ENCODE results near the gene TRIM49C. TPM values are rescaled to one million over a fixed set of nuclear protein-coding genes. Genes with fewer than 3 reads are reported as not detected.
"Not testable (repeated sequence)": the region's sequence is repeated elsewhere in the genome, so short reads cannot be mapped to it uniquely, and the experiment has no call there.

The TRIM49C gene, protein sequence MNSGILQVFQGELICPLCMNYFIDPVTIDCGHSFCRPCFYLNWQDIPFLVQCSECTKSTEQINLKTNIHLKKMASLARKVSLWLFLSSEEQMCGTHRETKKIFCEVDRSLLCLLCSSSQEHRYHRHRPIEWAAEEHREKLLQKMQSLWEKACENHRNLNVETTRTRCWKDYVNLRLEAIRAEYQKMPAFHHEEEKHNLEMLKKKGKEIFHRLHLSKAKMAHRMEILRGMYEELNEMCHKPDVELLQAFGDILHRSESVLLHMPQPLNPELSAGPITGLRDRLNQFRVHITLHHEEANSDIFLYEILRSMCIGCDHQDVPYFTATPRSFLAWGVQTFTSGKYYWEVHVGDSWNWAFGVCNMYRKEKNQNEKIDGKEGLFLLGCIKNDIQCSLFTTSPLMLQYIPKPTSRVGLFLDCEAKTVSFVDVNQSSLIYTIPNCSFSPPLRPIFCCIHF
- total RNA-seq, result not detected
- long read RNA-seq, result 0 reads

DNA sequence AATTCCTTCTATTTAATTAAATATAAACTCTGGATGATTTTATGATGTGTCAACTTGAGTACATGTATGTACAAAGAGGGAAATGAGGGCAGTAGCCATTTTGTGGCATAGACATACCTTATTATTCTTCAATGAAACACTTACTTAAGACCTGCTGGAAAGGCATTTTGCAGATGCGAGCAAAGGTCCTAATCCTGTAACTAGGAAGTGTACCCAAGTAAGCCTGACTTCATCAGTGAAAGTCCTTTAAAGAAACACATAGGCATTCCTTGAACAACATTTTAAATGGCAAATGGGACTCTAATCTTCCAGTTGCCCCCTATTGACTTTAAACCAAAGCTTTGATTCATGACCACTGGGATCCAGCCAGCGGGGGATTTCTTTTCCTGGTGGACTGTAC is at the start of gene TRIM49C:
Gene TRIM49C (plus strand): TSS at position 301 of the 400 bp plus-strand sequence. CDS start 4,106 bp downstream, outside the sequence.
- H3K4me1 ChIP-seq; H3K4me3 ChIP-seq; H3K27ac ChIP-seq; H3K9me3 ChIP-seq; ATAC-seq; H3K27me3 ChIP-seq; DNase-seq; H3K36me3 ChIP-seq; intact Hi-C loops (cut with DNase I): not testable (repeated sequence)
- WGBS (ENCODE audit: insufficient coverage, low coverage, low lambda C conversion rate, missing lambda C conversion rate), result no CpG with 5 or more reads among the region's 2 CpGs

- H3K36me3 ChIP-seq; H3K27ac ChIP-seq; intact Hi-C loops (cut with DNase I); H3K27me3 ChIP-seq; DNase-seq; H3K4me3 ChIP-seq; H3K9me3 ChIP-seq; ATAC-seq; H3K4me1 ChIP-seq: not testable (repeated sequence)
- WGBS (ENCODE audit: insufficient coverage, low coverage, low lambda C conversion rate, missing lambda C conversion rate), result no CpG with 5 or more reads among the region's 3 CpGs
Measured at GRCh38 chr11:90024184-90024583, 6.7 kb upstream of the TRIM49C start.

DNA sequence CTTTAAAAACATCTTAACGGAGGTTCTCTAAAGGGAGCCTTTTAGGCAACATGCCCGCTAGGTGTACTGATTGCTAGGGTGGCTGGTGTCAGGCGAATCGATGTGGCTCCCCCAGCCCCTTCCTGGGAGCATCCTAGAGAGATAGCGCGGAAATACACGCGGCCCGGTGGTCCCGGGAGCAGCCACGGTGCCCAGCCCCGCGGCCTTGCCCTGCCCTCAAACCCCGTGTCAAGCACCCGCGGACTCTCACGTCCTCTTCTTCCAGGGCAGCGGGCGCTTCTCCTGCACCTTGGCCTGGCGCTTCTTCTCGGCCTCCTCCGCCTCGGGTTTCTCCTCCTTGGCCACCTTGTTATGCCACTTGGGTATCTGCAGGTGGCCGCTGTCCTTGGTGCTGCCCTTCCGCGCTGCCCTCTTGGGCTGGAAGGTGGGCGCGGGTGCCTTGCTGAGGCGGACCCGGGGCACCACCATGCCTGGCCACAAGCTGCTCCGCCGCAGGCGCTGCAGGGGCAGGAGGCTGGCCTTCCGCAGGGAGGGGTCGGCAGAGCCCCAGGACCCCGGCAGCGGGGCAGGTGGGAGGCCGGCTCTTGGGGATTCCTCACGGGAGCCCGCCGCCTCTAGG is 20.8 kb downstream of the TRIM49C start:
- intact Hi-C loops (cut with DNase I), result not testable (repeated sequence)
- peak in 1 of 3 donors; percentile 37 for DNase-seq
- no CpG with 5 or more reads among the region's 41 CpGs for WGBS (ENCODE audit: insufficient coverage, low coverage, low lambda C conversion rate, missing lambda C conversion rate)

DNA sequence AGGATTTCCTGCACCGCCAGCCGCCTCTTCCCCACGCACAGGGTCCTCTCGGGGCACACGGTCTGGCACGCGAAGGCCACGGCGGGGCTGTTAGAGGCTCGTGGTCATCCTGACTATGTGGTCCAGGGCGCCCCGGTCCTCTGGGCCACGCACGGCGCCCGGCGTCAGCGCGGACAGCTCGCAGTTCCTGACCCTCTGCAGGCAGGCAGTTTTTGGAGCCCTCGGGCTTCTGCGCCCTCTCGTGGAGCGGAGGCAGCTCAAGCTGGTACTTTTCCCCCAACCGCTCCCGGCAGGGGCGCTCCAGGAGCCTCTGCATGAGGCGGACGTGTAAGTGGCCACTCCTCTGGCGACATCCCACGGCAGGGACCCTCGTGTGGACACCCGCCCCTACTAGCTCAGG is 21.4 kb downstream of the TRIM49C start:
- TF ChIP-seq, protein P1, sequence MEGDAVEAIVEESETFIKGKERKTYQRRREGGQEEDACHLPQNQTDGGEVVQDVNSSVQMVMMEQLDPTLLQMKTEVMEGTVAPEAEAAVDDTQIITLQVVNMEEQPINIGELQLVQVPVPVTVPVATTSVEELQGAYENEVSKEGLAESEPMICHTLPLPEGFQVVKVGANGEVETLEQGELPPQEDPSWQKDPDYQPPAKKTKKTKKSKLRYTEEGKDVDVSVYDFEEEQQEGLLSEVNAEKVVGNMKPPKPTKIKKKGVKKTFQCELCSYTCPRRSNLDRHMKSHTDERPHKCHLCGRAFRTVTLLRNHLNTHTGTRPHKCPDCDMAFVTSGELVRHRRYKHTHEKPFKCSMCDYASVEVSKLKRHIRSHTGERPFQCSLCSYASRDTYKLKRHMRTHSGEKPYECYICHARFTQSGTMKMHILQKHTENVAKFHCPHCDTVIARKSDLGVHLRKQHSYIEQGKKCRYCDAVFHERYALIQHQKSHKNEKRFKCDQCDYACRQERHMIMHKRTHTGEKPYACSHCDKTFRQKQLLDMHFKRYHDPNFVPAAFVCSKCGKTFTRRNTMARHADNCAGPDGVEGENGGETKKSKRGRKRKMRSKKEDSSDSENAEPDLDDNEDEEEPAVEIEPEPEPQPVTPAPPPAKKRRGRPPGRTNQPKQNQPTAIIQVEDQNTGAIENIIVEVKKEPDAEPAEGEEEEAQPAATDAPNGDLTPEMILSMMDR (IDR thresholded peaks at IDR 0.05), result peak in 1 of 4 donors; percentile 6
- H3K27ac ChIP-seq; H3K27me3 ChIP-seq; DNase-seq; H3K9me3 ChIP-seq; H3K36me3 ChIP-seq; intact Hi-C loops (cut with DNase I); H3K4me3 ChIP-seq; H3K4me1 ChIP-seq: not testable (repeated sequence)
- ATAC-seq, result peak in 2 of 4 donors; percentile 22 to 32
- no CpG with 5 or more reads among the region's 33 CpGs for WGBS (ENCODE audit: insufficient coverage, low coverage, low lambda C conversion rate, missing lambda C conversion rate)

More for the DNA sequence above, 20.8 kb downstream of the TRIM49C start:
- not testable (repeated sequence) for H3K27me3 ChIP-seq, ATAC-seq, H3K9me3 ChIP-seq, H3K36me3 ChIP-seq, H3K4me1 ChIP-seq, H3K4me3 ChIP-seq, H3K27ac ChIP-seq

DNA sequence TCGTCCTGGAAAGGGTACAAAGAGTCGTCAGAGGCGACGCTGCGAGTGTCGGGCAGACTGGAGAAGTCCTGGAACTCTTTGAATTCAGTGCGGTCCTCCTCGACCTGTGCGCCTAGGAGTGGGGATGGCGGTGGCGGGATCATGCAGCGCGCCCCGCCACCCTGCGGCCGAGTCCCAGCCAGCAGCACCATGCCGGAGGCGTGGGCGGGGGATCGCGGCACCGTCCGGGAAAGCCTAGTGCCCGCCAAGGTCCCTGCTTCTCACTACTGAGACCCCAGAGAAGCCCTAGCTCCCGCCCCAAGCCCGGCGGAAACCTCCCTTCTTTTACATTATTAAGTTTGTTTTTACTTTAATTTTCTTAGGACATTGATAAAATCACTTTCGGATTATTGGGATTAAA is 22.6 kb downstream of the TRIM49C start:
- H3K27ac ChIP-seq; H3K4me1 ChIP-seq; H3K27me3 ChIP-seq; DNase-seq; H3K9me3 ChIP-seq; H3K36me3 ChIP-seq; H3K4me3 ChIP-seq; intact Hi-C loops (cut with DNase I); ATAC-seq: not testable (repeated sequence)
- 26% methylated on average over 9 of the region's 28 CpGs for WGBS (ENCODE audit: insufficient coverage, low coverage, low lambda C conversion rate, missing lambda C conversion rate)

DNA sequence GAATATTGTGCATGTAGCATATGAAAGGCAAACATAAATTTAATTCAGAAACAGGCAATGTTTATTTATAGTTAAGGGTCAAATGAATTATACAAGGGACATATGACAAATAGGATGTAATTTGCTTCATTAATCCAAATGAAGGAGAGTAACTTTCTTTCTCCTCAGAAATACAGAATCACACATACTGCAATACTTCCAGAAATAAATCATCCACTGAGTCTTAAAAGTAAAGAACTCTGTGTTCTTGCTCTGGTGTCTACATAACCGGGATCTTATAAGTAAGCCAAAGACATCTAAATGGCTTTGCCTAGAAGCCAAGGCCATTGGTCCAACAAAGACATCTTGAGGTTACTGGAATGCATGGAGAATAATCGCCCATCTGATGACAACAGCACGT is 54.7 kb downstream of the TRIM49C start, which contains the start of gene UBTFL1:
Gene UBTFL1 (plus strand): TSS at position 301 of the 400 bp plus-strand sequence. CDS start 0 bp downstream, at position 301.
- H3K36me3 ChIP-seq; H3K27ac ChIP-seq; H3K9me3 ChIP-seq; H3K27me3 ChIP-seq; DNase-seq; ATAC-seq; H3K4me1 ChIP-seq; intact Hi-C loops (cut with DNase I); H3K4me3 ChIP-seq: not testable (repeated sequence)
- no CpG with 5 or more reads among the region's 3 CpGs for WGBS (ENCODE audit: insufficient coverage, low coverage, low lambda C conversion rate, missing lambda C conversion rate)

GRCh38 chr11:90088731-90089130 is 57.8 kb downstream of the TRIM49C start:
- intact Hi-C loops (cut with DNase I), result not testable (repeated sequence)

More at GRCh38 chr11:90088731-90089130, 57.8 kb downstream of the TRIM49C start:
- not testable (repeated sequence) for H3K36me3 ChIP-seq, H3K4me3 ChIP-seq, H3K4me1 ChIP-seq, ATAC-seq, H3K27me3 ChIP-seq, DNase-seq, H3K9me3 ChIP-seq, H3K27ac ChIP-seq
- WGBS (ENCODE audit: insufficient coverage, low coverage, low lambda C conversion rate, missing lambda C conversion rate), result 20% methylated on average over 2 of the region's 2 CpGs

Small RNA genes within 50 kb of the gene (small RNA-seq; reads per million reads assigned to genes)
- 0 reads per million in 2 experiments for gene AP000827.1

Other genes with a start within 250 kb of the TRIM49C start
- not detected for gene TRIM49, start 222.5 kb upstream of the TRIM49C start, total RNA-seq
- not detected for gene TRIM64B, start 152.6 kb upstream of the TRIM49C start, total RNA-seq
- gene TRIM49D1, start 108.9 kb upstream of the TRIM49C start, total RNA-seq, result not detected
- not detected for gene TRIM49D2, start 107.0 kb upstream of the TRIM49C start, total RNA-seq
- not detected for gene TRIM64, start 65.1 kb upstream of the TRIM49C start, total RNA-seq
- not detected for gene UBTFL1, start 54.8 kb downstream of the TRIM49C start, total RNA-seq
- 1 to 10 TPM in 1 of 6 experiments, under 1 TPM in 5; 0.13 to 1.4 (median 0.38) TPM for gene NAALAD2, start 103.6 kb downstream of the TRIM49C start, total RNA-seq
- gene CHORDC1, start 191.9 kb downstream of the TRIM49C start, total RNA-seq, result 10 to 100 TPM; 14.4 to 32.3 (median 17.8) TPM

Data from right lobe of liver (tissue), 6 donors.